ENCODE measurements around the gene SS18L1.

DNA sequence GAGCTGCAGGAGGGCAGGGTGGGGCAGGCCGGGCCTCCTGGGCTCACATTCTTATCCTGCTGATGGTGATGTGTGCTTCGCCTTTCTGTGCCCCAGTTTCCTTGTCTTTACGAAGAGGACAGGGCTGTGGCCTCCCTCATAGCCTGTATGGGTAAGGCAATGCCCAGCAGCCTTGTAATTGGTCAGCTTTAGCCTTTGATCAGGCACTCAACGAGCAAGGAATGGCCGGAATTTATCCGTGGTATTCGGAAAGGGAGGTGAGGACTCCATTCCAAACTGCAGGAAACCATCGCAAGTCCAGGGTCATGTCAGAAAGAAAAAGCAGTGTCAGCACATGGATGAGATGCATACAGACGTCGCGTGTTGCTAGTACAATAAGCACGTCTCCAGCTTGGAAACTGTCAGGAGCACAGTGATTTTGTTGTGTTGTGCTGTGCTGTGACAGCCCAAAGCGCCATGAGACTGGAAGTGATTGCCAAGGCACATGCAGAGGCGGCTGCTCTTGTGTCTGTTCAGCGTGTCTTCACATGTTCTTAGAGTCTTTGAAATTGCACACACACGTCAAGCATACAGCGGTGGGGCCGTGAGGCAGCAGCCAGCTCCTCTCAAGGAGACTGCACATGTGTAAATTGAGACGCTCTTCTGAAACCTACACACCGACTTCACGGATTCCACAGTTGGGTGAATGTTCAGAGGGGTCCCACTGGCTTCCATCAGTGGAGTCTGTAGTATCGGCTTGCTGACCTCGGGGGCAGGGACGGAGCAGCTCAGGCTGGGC lies 6.2 kb downstream of the SS18L1 start:
- no peak for TF ChIP-seq CREB5 (CRISPR knock-in tag; IDR thresholded peaks at IDR 0.05; ENCODE audit: low read depth)
- no peak for TF ChIP-seq ZFP30 (CRISPR knock-in tag; IDR thresholded peaks at IDR 0.05)
- TF ChIP-seq, protein P1, sequence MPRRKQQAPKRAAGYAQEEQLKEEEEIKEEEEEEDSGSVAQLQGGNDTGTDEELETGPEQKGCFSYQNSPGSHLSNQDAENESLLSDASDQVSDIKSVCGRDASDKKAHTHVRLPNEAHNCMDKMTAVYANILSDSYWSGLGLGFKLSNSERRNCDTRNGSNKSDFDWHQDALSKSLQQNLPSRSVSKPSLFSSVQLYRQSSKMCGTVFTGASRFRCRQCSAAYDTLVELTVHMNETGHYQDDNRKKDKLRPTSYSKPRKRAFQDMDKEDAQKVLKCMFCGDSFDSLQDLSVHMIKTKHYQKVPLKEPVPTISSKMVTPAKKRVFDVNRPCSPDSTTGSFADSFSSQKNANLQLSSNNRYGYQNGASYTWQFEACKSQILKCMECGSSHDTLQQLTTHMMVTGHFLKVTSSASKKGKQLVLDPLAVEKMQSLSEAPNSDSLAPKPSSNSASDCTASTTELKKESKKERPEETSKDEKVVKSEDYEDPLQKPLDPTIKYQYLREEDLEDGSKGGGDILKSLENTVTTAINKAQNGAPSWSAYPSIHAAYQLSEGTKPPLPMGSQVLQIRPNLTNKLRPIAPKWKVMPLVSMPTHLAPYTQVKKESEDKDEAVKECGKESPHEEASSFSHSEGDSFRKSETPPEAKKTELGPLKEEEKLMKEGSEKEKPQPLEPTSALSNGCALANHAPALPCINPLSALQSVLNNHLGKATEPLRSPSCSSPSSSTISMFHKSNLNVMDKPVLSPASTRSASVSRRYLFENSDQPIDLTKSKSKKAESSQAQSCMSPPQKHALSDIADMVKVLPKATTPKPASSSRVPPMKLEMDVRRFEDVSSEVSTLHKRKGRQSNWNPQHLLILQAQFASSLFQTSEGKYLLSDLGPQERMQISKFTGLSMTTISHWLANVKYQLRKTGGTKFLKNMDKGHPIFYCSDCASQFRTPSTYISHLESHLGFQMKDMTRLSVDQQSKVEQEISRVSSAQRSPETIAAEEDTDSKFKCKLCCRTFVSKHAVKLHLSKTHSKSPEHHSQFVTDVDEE (CRISPR knock-in tag; IDR thresholded peaks at IDR 0.05): no peak

All from SK-N-SH treated with all-trans-retinoic acid at 6 μM for 48 hours (cell line).